CD14-positive monocyte (primary cell): ENCODE data around the gene DOK6. TPM values are rescaled to one million over a fixed set of nuclear protein-coding genes. Genes with fewer than 3 reads are reported as not detected.

Experiments
- DNase-seq, 3 donors: peaks; one replicate each; pipeline ENCODE4 v3.0.0-alpha.2; 2011 to 2022
- H2AFZ ChIP-seq: 2 replicates; pipeline ENCODE4 v1.6.0; 2012; ENCODE audit warnings: mild to moderate bottlenecking, low read depth, low read length, inconsistent platforms; ENCODE audit not compliant: insufficient read depth, poor library complexity, severe bottlenecking
- H3K27ac ChIP-seq, 2 donors: 1 replicate in 1 of 2; 2 replicates in 1 of 2; pipeline ENCODE4 v1.5.1; 2012 to 2013; ENCODE audit warnings: low read length in 2 of 2, control low read depth in 1 of 2, inconsistent platforms in 1 of 2, low read depth in 1 of 2, mild to moderate bottlenecking in 1 of 2
- H3K27me3 ChIP-seq, 2 donors: one replicate each; pipeline versions ENCODE4 v1.6.0 to v1.6.1; 2011 to 2013; ENCODE audit warnings: low read length in 2 of 2; ENCODE audit not compliant: control insufficient read depth in 2 of 2, insufficient read depth in 2 of 2
- H3K36me3 ChIP-seq, 2 donors: replicated peaks in 1 of 2; 1 replicate in 1 of 2; 2 replicates in 1 of 2; pipeline versions ENCODE4 v1.5.1 to v1.6.1; 2012 to 2013; ENCODE audit warnings: low read length in 2 of 2, control low read depth in 1 of 2, inconsistent platforms in 1 of 2, mild to moderate bottlenecking in 1 of 2; ENCODE audit not compliant: insufficient read depth in 2 of 2, control insufficient read depth in 1 of 2
- H3K4me1 ChIP-seq, 2 donors: 1 replicate in 1 of 2; 2 replicates in 1 of 2; pipeline versions ENCODE4 v1.5.1 to v1.6.1; 2012 to 2013; ENCODE audit warnings: low read length in 2 of 2, control low read depth in 1 of 2, inconsistent platforms in 1 of 2, mild to moderate bottlenecking in 1 of 2, moderate library complexity in 1 of 2; ENCODE audit not compliant: insufficient read depth in 2 of 2, control insufficient read depth in 1 of 2
- H3K4me2 ChIP-seq: replicated peaks from 2 replicates; pipeline ENCODE3; 2012; ENCODE audit warnings: low read length, moderate library complexity, mild to moderate bottlenecking; ENCODE audit not compliant: poor library complexity, severe bottlenecking; ENCODE audit errors: extremely low read depth
- H3K4me3 ChIP-seq, 3 experiments: fragments of 200-600 bp in 1 of 3; sonication (generic) in 1 of 3; replicated peaks in 1 of 3; 1 replicate in 2 of 3; 2 replicates in 1 of 3; pipeline ENCODE4 v1.5.1; 2011 to 2013; ENCODE audit warnings: low read length in 3 of 3, mild to moderate bottlenecking in 3 of 3, control low read depth in 2 of 3, low read depth in 2 of 3, inconsistent platforms in 1 of 3, moderate library complexity in 1 of 3
- H3K79me2 ChIP-seq: 2 replicates; pipeline ENCODE4 v1.6.0; 2012; ENCODE audit warnings: mild to moderate bottlenecking, control low read depth, inconsistent platforms, low read length, moderate library complexity; ENCODE audit not compliant: insufficient read depth
- H3K9ac ChIP-seq: 2 replicates; pipeline ENCODE4 v1.6.0; 2017; ENCODE audit warnings: low read length, mild to moderate bottlenecking; ENCODE audit not compliant: insufficient read depth, poor library complexity, severe bottlenecking
- H3K9me3 ChIP-seq, 2 donors: replicated peaks in 1 of 2; 1 replicate in 1 of 2; 2 replicates in 1 of 2; pipeline versions ENCODE4 v1.5.1 to v1.6.1; 2012 to 2013; ENCODE audit warnings: low read length in 2 of 2, control low read depth in 1 of 2; ENCODE audit not compliant: control insufficient read depth in 1 of 2, insufficient read depth in 1 of 2
- H4K20me1 ChIP-seq: 2 replicates; pipeline ENCODE4 v1.6.0; 2012; ENCODE audit warnings: mild to moderate bottlenecking, low read length, control low read depth, moderate library complexity; ENCODE audit not compliant: insufficient read depth
- H3K27ac Mint-ChIP-seq, 7 donors: one replicate each; pipeline ENCODE4 v1.8.0; 2020; ENCODE audit warnings: mild to moderate bottlenecking in 7 of 7, mixed read lengths in 7 of 7, moderate library complexity in 6 of 7, inconsistent platforms in 2 of 7
- H3K27me3 Mint-ChIP-seq, 3 donors: one replicate each; pipeline ENCODE4 v1.8.0; 2021 to 2022; ENCODE audit warnings: low read depth in 3 of 3, mild to moderate bottlenecking in 3 of 3, mixed read lengths in 3 of 3, moderate library complexity in 3 of 3, inconsistent platforms in 1 of 3
- H3K36me3 Mint-ChIP-seq, 2 donors: one replicate each; pipeline ENCODE4 v1.8.0; 2020; ENCODE audit warnings: mixed read lengths in 2 of 2, inconsistent platforms in 1 of 2, mild to moderate bottlenecking in 1 of 2
- H3K4me1 Mint-ChIP-seq: one replicate; pipeline ENCODE4 v1.8.0; 2020; ENCODE audit warnings: mild to moderate bottlenecking, mixed read lengths
- H3K4me3 Mint-ChIP-seq, 2 donors: one replicate each; pipeline ENCODE4 v1.8.0; 2020; ENCODE audit warnings: mild to moderate bottlenecking in 2 of 2, mixed read lengths in 2 of 2, moderate library complexity in 1 of 2
- H3K9me3 Mint-ChIP-seq, 7 donors: one replicate each; pipeline ENCODE4 v1.8.0; 2020 to 2022; ENCODE audit warnings: mixed read lengths in 7 of 7, mild to moderate bottlenecking in 6 of 7, moderate library complexity in 6 of 7, inconsistent platforms in 2 of 7
- WGBS: methylation state at CpG from one replicate; pipeline ENCODE4 v1.1.5; 2013; ENCODE audit warnings: missing lambda C conversion rate; ENCODE audit not compliant: insufficient coverage; 5-methylcytosine and 5-hydroxymethylcytosine counted together
- intact Hi-C, 2 donors: fragments of 100-400 bp; cut with micrococcal nuclease; formaldehyde crosslinking; loops; one replicate each; pipeline versions ENCODE4 v1.15.0 to v1.15.1; 2023
- polyA plus RNA-seq, 3 donors: library from polyadenylated mRNA; depleted of rRNA in 1 of 3; unstranded in 2 of 3; stranded (reverse) in 1 of 3; fragments of 300-500 nt in 2 of 3; fragments of >200 nt in 1 of 3; fragmentation: Illumina TruSeq in 2 of 3; gene quantifications; 1 replicate in 2 of 3; 2 replicates in 1 of 3; pipeline ENCODE4 v1.2.3, GENCODE V29; 2012 to 2021
- TF ChIP-seq, protein P1 (sequence below): fragments of 200-600 bp; IDR thresholded peaks from one replicate; pipeline ENCODE4 v1.8.0; 2022; ENCODE audit warnings: antibody characterized with exemption, mild to moderate bottlenecking

The DOK6 gene
- polyA plus RNA-seq, 3 donors: not detected

DNA sequence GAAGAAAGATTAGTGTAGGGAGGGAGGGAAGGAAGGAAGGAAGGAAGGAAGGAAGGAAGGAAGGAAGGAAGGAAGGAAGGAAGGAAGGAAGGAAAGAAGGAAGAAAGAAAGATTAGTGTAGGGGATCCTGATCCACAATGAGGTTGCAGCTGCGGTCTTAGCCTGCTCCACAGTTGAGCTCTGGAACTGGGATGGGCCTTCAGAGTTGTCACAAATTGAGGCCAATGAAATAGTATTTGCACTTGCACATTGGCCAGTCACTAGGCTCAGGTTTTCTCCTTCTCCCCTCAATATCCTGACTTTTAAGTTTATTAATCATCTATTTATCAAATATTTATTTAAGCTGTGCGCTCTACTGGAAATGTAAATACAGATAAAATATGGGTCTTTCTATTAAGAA lies 34.3 kb downstream of the DOK6 start:
- Histone ChIP-seq H3K9me3 (peaks cover 0 to 2% of the 10 kb centered on the region in 2 donors), H3K27ac (no peak overlapping the region), H4K20me1 (no peaks in the 10 kb centered on the region), H3K79me2 (no peaks in the 10 kb centered on the region), H3K4me1 (no peaks in the 10 kb centered on the region), H3K9ac (no peak overlapping the region), H3K36me3 (no peaks in the 10 kb centered on the region), H3K27me3 (no peaks in the 10 kb centered on the region), H3K4me2 (no peak overlapping the region), H2AFZ (no peak overlapping the region), H3K4me3 (no peak overlapping the region)
- Mint-ChIP-seq H3K4me3 (no peak overlapping the region), H3K27me3 (no peaks in the 10 kb centered on the region), H3K9me3 (peaks cover 0 to 11% (median 6%) of the 10 kb centered on the region in 7 donors), H3K27ac (no peak overlapping the region), H3K36me3 (no peaks in the 10 kb centered on the region), H3K4me1 (no peaks in the 10 kb centered on the region)
- no peak for DNase-seq
- TF ChIP-seq, protein P1, sequence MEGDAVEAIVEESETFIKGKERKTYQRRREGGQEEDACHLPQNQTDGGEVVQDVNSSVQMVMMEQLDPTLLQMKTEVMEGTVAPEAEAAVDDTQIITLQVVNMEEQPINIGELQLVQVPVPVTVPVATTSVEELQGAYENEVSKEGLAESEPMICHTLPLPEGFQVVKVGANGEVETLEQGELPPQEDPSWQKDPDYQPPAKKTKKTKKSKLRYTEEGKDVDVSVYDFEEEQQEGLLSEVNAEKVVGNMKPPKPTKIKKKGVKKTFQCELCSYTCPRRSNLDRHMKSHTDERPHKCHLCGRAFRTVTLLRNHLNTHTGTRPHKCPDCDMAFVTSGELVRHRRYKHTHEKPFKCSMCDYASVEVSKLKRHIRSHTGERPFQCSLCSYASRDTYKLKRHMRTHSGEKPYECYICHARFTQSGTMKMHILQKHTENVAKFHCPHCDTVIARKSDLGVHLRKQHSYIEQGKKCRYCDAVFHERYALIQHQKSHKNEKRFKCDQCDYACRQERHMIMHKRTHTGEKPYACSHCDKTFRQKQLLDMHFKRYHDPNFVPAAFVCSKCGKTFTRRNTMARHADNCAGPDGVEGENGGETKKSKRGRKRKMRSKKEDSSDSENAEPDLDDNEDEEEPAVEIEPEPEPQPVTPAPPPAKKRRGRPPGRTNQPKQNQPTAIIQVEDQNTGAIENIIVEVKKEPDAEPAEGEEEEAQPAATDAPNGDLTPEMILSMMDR: no peak
- intact Hi-C loops: no loop called here
- WGBS: 89% methylated on average over 1 of the region's 2 CpGs

DNA sequence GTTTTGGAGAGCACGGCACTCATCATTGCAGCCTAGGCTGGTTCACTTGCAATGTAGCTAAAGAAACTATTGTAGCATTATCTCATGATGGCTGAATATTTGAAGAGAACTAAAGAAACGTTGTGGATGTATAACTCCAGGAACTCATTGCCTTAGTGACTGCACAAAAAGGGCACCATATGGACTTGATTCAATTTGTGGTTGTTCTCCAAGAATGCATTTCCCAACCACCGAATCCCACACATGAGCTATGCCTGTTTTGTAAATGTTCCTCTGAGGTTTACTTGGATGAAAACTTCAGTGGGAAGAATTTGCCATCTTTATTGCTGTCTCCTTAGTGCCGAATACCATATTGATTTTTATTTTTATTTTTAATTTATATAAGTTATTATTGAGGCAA lies 43.5 kb downstream of the DOK6 start:
- Histone ChIP-seq H3K36me3 (no peaks in the 10 kb centered on the region), H3K9ac (no peak overlapping the region), H3K4me1 (no peaks in the 10 kb centered on the region), H3K4me2 (no peak overlapping the region), H3K9me3 (peaks cover 3 to 6% of the 10 kb centered on the region in 2 donors), H3K79me2 (no peaks in the 10 kb centered on the region), H4K20me1 (no peaks in the 10 kb centered on the region), H3K27ac (no peak overlapping the region), H2AFZ (no peak overlapping the region), H3K27me3 (no peaks in the 10 kb centered on the region), H3K4me3 (no peak overlapping the region)
- Mint-ChIP-seq H3K4me3 (no peak overlapping the region), H3K4me1 (no peaks in the 10 kb centered on the region), H3K36me3 (no peaks in the 10 kb centered on the region), H3K27me3 (no peaks in the 10 kb centered on the region), H3K27ac (no peak overlapping the region), H3K9me3 (peaks cover 1 to 6% (median 3%) of the 10 kb centered on the region in 7 donors)
- DNase-seq: no peak
- TF ChIP-seq, protein P1: no peak
- intact Hi-C loops: no loop called here
- WGBS: no CpG with 5 or more reads among the region's 4 CpGs
